Neural progenitor cell (in vitro differentiated cells): Measurements from ENCODE around the gene TXNDC17. TPM values are rescaled to one million over a fixed set of nuclear protein-coding genes. Genes with fewer than 3 reads are reported as not detected.
"Not testable (repeated sequence)": the region's sequence is repeated elsewhere in the genome, so short reads cannot be mapped to it uniquely, and the experiment has no call there.

ENCODE experiments used
- DNase-seq: peaks from one replicate; pipeline ENCODE4 v3.0.0-alpha.2; 2016; ENCODE audit warnings: low spot score
- H2AFZ ChIP-seq: fragments of 200-600 bp; sonication (generic); replicated peaks from 2 replicates; pipeline ENCODE4 v1.6.1; 2016; ENCODE audit warnings: antibody characterized with exemption
- H3F3A ChIP-seq: fragments of 200-600 bp; sonication (generic); 2 replicates; pipeline ENCODE4 v1.6.1; 2016; ENCODE audit warnings: antibody characterized with exemption, low read depth
- H3K27ac ChIP-seq: fragments of 200-600 bp; sonication (generic); 2 replicates; pipeline ENCODE4 v1.5.1; 2016; ENCODE audit warnings: mild to moderate bottlenecking
- H3K27me3 ChIP-seq: fragments of 200-600 bp; sonication (generic); 2 replicates; pipeline ENCODE4 v1.6.1; 2016; ENCODE audit warnings: mild to moderate bottlenecking, moderate library complexity
- H3K36me3 ChIP-seq: fragments of 200-600 bp; sonication (generic); 2 replicates; pipeline ENCODE4 v1.5.1; 2016
- H3K4me1 ChIP-seq: fragments of 200-600 bp; sonication (generic); 2 replicates; pipeline ENCODE4 v1.6.1; 2016; ENCODE audit warnings: mixed run types
- H3K4me2 ChIP-seq: fragments of 200-600 bp; sonication (generic); 2 replicates; pipeline ENCODE4 v1.6.1; 2016
- H3K4me3 ChIP-seq: fragments of 200-600 bp; sonication (generic); 2 replicates; pipeline ENCODE4 v1.5.1; 2016
- H3K79me2 ChIP-seq: fragments of 200-600 bp; sonication (generic); 2 replicates; pipeline ENCODE4 v1.6.1; 2016; ENCODE audit warnings: low read depth
- H3K9ac ChIP-seq: fragments of 200-600 bp; sonication (generic); 2 replicates; pipeline ENCODE4 v1.6.1; 2016
- H3K9me3 ChIP-seq: fragments of 200-600 bp; sonication (generic); 2 replicates; pipeline ENCODE4 v1.5.1; 2016; ENCODE audit warnings: low read depth
- H4K20me1 ChIP-seq: fragments of 200-600 bp; sonication (generic); 2 replicates; pipeline ENCODE4 v1.6.1; 2016; ENCODE audit warnings: low read depth
- H3K27ac Mint-ChIP-seq: 3 replicates; pipeline ENCODE4 v1.8.0; 2021; ENCODE audit warnings: mixed read lengths
- H3K27me3 Mint-ChIP-seq: 2 replicates; pipeline ENCODE4 v1.8.0; 2022; ENCODE audit warnings: low read depth, mild to moderate bottlenecking, inconsistent platforms, moderate library complexity, mixed read lengths; ENCODE audit not compliant: insufficient read depth
- H3K36me3 Mint-ChIP-seq: 3 replicates; pipeline ENCODE4 v1.8.0; 2021; ENCODE audit warnings: mixed read lengths
- H3K4me1 Mint-ChIP-seq: 3 replicates; pipeline ENCODE4 v1.8.0; 2021; ENCODE audit warnings: mixed read lengths
- H3K4me3 Mint-ChIP-seq: 3 replicates; pipeline ENCODE4 v1.8.0; 2021; ENCODE audit warnings: mild to moderate bottlenecking, moderate library complexity, mixed read lengths
- H3K9me3 Mint-ChIP-seq: 3 replicates; pipeline ENCODE4 v1.8.0; 2020; ENCODE audit warnings: mixed read lengths
- CTCF ChIP-seq: fragments of 200-600 bp; sonication (generic); IDR thresholded peaks from 2 replicates; pipeline ENCODE4 v1.5.1; 2017; ENCODE audit warnings: antibody characterized with exemption, mild to moderate bottlenecking
- EZH2 ChIP-seq: fragments of 200-600 bp; sonication (generic); IDR thresholded peaks from 2 replicates; pipeline ENCODE4 v1.6.1; 2017; ENCODE audit warnings: antibody characterized with exemption, mild to moderate bottlenecking, moderate library complexity
- EZH2phosphoT487 ChIP-seq: fragments of 200-600 bp; sonication (generic); IDR thresholded peaks from 2 replicates; pipeline ENCODE4 v1.6.1; 2017; ENCODE audit warnings: antibody characterized with exemption
- total RNA-seq: library from RNA; depleted of rRNA; stranded (reverse); fragments of >200 nt; gene quantifications from 2 replicates; pipeline ENCODE4 v1.2.3, GENCODE V29; 2015; ENCODE audit warnings: low replicate concordance

The TXNDC17 gene
- total RNA-seq, 1 donor from 2014 or later = 175 TPM

GRCh38 chr17:6656797-6657632, 16.2 kb downstream of the TXNDC17 start:
- not testable (repeated sequence) for H3K27ac ChIP-seq, H3K9ac ChIP-seq, H3K36me3 Mint-ChIP-seq, H3K27ac Mint-ChIP-seq, H3K9me3 Mint-ChIP-seq, H4K20me1 ChIP-seq, H3K36me3 ChIP-seq, H3K9me3 ChIP-seq, H2AFZ ChIP-seq
- Histone ChIP-seq H3K27me3 (peaks cover 84% of the 10 kb centered on the region), H3K4me1 (peaks cover 33% of the 10 kb centered on the region), H3F3A (peaks cover 20% of the 10 kb centered on the region), H3K79me2 (peaks cover 10% of the 10 kb centered on the region), H3K4me2 (peak overlapping the region; percentile 81), H3K4me3 (peak overlapping the region; percentile 44)
- Mint-ChIP-seq H3K27me3 (peaks cover 57% of the 10 kb centered on the region), H3K4me1 (peaks cover 33% of the 10 kb centered on the region), H3K4me3 (peak overlapping the region; percentile 75)
- peak; percentile 31 for TF ChIP-seq EZH2
- DNase-seq = peak; percentile 33

- peak overlapping the region; percentile 44 for H3K4me3 ChIP-seq
- no peak overlapping the region for H3K27ac ChIP-seq
- TF ChIP-seq CTCF = no peak
- TF ChIP-seq EZH2 = no peak
- TF ChIP-seq EZH2phosphoT487 = no peak
- Mint-ChIP-seq H3K4me3 (peak overlapping the region; percentile 75), H3K27me3 (peaks cover 56% of the 10 kb centered on the region), H3K9me3 (peaks cover 2% of the 10 kb centered on the region), H3K4me1 (peaks cover 26% of the 10 kb centered on the region), H3K36me3 (peaks cover 1% of the 10 kb centered on the region), H3K27ac (no peak overlapping the region)
- no peak overlapping the region for H3K9ac ChIP-seq
- no peak for DNase-seq
- peaks cover 80% of the 10 kb centered on the region for H3K27me3 ChIP-seq
- H3F3A ChIP-seq = peaks cover 20% of the 10 kb centered on the region
- no peak overlapping the region for H3K4me2 ChIP-seq
- peaks cover 5% of the 10 kb centered on the region for H3K79me2 ChIP-seq
- no peaks in the 10 kb centered on the region for H3K9me3 ChIP-seq
- H3K4me1 ChIP-seq = peaks cover 27% of the 10 kb centered on the region
- H3K36me3 ChIP-seq = no peaks in the 10 kb centered on the region
- peaks cover 8% of the 10 kb centered on the region for H4K20me1 ChIP-seq
- H2AFZ ChIP-seq = no peak overlapping the region
These were observed 16.9 kb downstream of the TXNDC17 start for GRCh38 chr17:6657633-6658287.

- H3K4me1 Mint-ChIP-seq = peaks cover 20% of the 10 kb centered on the region
- not testable (repeated sequence) for H3K4me3 ChIP-seq, H3K79me2 ChIP-seq, H3K36me3 ChIP-seq, H3K4me2 ChIP-seq, H3K9me3 ChIP-seq, H3K36me3 Mint-ChIP-seq, H2AFZ ChIP-seq, H3K9me3 Mint-ChIP-seq, H3K27ac Mint-ChIP-seq, H3K9ac ChIP-seq, H4K20me1 ChIP-seq, H3K27ac ChIP-seq, DNase-seq
- peak overlapping the region; percentile 78 for H3K4me3 Mint-ChIP-seq
- Histone ChIP-seq H3K4me1 (peaks cover 21% of the 10 kb centered on the region), H3F3A (peaks cover 20% of the 10 kb centered on the region), H3K27me3 (peaks cover 73% of the 10 kb centered on the region)
- H3K27me3 Mint-ChIP-seq = peaks cover 55% of the 10 kb centered on the region
These were observed 17.6 kb downstream of the TXNDC17 start for GRCh38 chr17:6658411-6658810.

GRCh38 chr17:6660101-6660500, 19.2 kb downstream of the TXNDC17 start:
- H3K27ac Mint-ChIP-seq = no peak overlapping the region
- peaks cover 9% of the 10 kb centered on the region for H3K4me1 Mint-ChIP-seq
- DNase-seq = no peak
- TF ChIP-seq EZH2 = no peak
- no peak for TF ChIP-seq EZH2phosphoT487
- TF ChIP-seq CTCF = no peak
- Histone ChIP-seq H3K9me3 (no peaks in the 10 kb centered on the region), H3K9ac (no peak overlapping the region), H4K20me1 (no peaks in the 10 kb centered on the region), H3K27ac (no peak overlapping the region), H3K4me2 (no peak overlapping the region), H3K36me3 (no peaks in the 10 kb centered on the region), H3K4me1 (peaks cover 4% of the 10 kb centered on the region), H3K79me2 (no peaks in the 10 kb centered on the region), H3F3A (peaks cover 6% of the 10 kb centered on the region), H3K27me3 (peaks cover 56% of the 10 kb centered on the region), H3K4me3 (no peak overlapping the region), H2AFZ (no peak overlapping the region)
- peaks cover 2% of the 10 kb centered on the region for H3K9me3 Mint-ChIP-seq
- peaks cover 1% of the 10 kb centered on the region for H3K36me3 Mint-ChIP-seq
- peaks cover 46% of the 10 kb centered on the region for H3K27me3 Mint-ChIP-seq
- H3K4me3 Mint-ChIP-seq = peak overlapping the region; percentile 52
